GM18505 (cell line): ENCODE data around the gene TMEM267.
"Not testable (repeated sequence)": the region's sequence is repeated elsewhere in the genome, so short reads cannot be mapped to it uniquely, and the experiment has no call there.

ENCODE experiments used
- ATAC-seq: cut with Tn5 transposase; IDR thresholded peaks from one replicate; pipeline ENCODE4 v1.9.1; 2021; ENCODE audit not compliant: unreplicated experiment
- POLR2A ChIP-seq: IDR thresholded peaks from 4 replicates; pipeline ENCODE4 v1.6.1; 2011; ENCODE audit warnings: borderline replicate concordance; ENCODE audit not compliant: insufficient read depth, insufficient read length; ENCODE audit errors: extremely low read depth

The TMEM267 gene

GRCh38 chr5:43410414-43410813 is 73.3 kb downstream of the TMEM267 start:
- ATAC-seq, result no peak
- no peak for TF ChIP-seq POLR2A

- no peak for TF ChIP-seq POLR2A
- ATAC-seq, result no peak
These were observed 73.8 kb downstream of the TMEM267 start for GRCh38 chr5:43409809-43410271.

- not testable (repeated sequence) for ATAC-seq
These were observed 81.1 kb downstream of the TMEM267 start for GRCh38 chr5:43402524-43403066.

DNA sequence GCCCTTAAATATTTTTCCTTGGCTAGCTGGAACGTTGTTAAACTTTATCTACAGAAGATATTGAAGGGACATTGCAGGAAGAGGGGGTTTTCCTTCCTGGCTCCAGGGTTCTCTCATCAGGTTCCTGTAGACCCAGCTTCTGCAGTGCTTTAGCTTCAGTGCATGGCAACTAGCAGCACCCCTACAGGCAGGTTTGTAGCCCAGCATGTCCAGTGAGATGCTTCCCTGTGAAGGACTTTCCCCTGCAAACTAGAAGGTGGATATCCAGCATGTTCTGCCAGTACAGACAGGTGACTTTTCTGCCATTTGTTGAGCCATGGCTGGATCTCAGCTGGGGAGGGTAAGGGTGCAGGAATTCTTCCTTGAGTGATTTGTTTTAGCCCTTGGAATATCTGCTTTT is 81.8 kb downstream of the TMEM267 start:
- no peak for ATAC-seq
- TF ChIP-seq POLR2A, result no peak

- TF ChIP-seq POLR2A, result no peak
- no peak for ATAC-seq
These were observed 83.6 kb downstream of the TMEM267 start for GRCh38 chr5:43400082-43400481.

DNA sequence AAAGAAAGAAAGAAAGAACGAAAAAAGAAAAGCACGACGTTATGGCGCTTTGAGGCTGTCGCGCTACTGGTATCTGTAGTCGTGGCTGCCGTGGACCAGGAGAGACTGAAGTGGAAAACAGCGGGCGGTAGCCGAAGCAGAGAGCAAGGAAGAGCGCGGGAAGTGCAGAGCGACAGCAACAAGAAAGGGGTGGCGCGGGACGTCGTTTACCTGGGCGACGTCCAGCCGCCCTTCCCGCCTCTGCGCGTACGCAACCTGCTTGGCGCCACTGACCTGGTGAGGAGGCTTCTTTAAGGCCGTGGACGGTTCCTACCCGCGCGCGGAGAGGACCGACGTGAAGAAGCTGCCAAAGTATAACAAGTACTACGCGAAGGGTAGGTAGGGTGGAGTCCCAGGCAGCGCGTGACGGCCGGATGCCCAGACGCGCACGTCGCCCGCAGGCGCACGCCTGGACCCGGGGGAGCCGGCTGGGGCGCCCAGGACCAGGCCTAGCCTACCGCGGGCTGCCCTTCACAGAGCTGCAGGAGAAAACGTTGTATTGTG is 86.8 kb downstream of the TMEM267 start:
- ATAC-seq, result peak; percentile 99
- peak; percentile 55 for TF ChIP-seq POLR2A
